ENCODE data around the gene RHOH.
A peak's percentile ranks its signal among the peaks of the same experiment; 100 is the strongest.

The RHOH gene

GRCh38 chr4:40232610-40233009 is 35.8 kb downstream of the RHOH start:
- no peak for DNase-seq (ENCODE audit: low read depth in 2 of 2, low spot score in 1 of 2)

- DNase-seq (ENCODE audit: low read depth in 2 of 2, low spot score in 1 of 2), result no peak
These were observed 36.4 kb downstream of the RHOH start for GRCh38 chr4:40233227-40233626.

DNA sequence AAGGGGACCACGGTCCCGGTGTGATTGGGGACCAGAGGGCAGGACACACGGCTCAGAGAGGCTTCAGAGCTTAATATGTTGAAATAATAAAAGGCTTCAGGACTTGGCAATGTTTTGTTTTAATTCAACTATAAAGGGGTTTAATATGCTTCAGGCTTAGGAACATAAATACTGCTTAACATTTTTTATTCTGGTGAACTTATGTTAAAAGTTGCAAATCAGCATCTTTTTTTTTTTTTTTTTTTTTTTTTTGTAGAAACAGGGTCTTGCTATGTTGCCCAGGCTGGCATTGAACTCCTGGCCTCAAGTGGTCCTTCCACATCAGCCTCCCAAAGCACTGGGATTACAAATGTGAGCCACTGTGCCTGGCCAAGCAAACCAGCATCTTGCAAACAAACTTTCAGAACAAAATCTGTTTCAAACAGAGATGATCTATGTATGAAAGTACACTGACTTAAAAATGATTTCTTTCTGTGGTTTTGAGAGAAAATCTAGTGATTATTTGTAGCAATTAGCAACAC is 37.7 kb downstream of the RHOH start:
- DNase-seq (ENCODE audit: low read depth in 2 of 2, low spot score in 1 of 2), result no peak

DNA sequence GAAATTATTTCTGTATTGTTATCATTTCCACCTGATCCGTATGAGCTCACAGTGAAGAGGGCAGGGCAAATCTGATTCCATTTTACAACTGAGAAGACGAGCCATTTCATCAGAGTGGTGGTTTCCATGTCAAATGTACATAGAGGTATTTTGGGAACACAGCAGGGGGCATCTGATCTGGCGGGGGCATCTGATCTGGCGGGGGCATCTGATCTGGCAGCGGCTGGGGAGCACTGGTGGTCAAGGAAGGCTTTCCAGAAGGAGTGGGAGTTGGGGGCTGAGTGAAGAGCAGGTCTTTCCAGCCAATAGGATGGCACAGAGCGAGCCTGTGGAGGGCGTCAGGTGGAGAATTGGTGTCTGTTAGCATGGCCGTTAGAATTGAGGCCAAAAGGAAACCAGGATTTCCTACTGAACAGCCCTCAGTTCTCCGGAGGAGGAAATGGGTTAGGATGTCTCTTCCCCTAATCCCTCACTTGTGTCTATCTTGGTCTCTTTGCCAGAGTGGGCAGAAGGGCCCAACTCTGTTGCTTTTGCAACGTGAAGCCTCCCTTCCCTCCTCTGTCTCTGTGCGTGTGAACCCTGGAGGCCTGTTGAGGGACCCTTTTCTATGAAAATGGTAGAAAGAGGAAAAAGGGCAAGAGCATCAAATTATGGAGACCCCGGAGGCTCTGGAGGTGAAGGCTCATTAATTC is 41.3 kb downstream of the RHOH start:
- no peak for DNase-seq (ENCODE audit: low read depth in 2 of 2, low spot score in 1 of 2)

GRCh38 chr4:40238700-40239548 is 42.1 kb downstream of the RHOH start:
- DNase-seq (ENCODE audit: low read depth in 2 of 2, low spot score in 1 of 2), result peak in 1 of 2 donors; percentile 64

- DNase-seq (ENCODE audit: low read depth in 2 of 2, low spot score in 1 of 2), result no peak
These were observed 43.3 kb downstream of the RHOH start for GRCh38 chr4:40240040-40240653.

DNA sequence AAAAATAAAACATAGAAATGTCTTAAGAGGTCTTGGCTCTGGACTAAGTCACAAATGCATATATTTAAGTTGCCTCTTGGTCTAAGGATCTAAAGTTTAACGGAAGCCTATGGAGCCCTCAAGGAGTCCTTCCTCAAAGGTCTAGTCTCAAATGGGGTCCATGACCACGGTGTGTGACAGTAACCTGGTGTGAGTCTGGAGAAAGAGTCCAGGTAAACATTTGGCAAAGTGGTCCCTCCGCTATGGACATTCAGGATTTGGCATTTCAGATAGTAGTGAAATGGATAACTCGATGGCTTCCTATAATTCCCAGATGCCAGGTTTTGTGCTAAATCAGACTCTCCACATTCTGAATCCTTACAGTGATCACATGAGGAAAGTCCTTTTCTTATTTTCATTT is 44.2 kb downstream of the RHOH start:
- DNase-seq (ENCODE audit: low read depth in 2 of 2, low spot score in 1 of 2), result no peak

DNA sequence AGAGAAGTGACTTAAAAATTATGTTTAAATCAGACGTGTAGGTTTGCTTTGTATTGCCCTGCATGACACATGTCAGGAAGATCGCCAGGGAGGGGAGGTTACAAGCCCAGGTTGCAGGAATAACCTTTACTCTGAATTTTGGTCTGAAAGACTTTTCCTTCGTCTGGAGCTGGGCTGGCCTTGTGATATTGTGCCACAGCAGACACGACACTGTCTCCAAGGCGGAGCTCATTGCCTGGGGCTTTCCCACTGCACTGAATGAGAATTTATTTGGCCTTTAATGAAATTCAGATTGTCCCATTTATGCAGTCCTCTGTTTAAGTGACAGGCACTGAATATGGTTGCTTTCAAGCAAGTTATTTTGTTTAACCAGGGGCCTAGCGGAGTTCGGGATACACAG is 45.1 kb downstream of the RHOH start:
- no peak for DNase-seq (ENCODE audit: low read depth in 2 of 2, low spot score in 1 of 2)

DNA sequence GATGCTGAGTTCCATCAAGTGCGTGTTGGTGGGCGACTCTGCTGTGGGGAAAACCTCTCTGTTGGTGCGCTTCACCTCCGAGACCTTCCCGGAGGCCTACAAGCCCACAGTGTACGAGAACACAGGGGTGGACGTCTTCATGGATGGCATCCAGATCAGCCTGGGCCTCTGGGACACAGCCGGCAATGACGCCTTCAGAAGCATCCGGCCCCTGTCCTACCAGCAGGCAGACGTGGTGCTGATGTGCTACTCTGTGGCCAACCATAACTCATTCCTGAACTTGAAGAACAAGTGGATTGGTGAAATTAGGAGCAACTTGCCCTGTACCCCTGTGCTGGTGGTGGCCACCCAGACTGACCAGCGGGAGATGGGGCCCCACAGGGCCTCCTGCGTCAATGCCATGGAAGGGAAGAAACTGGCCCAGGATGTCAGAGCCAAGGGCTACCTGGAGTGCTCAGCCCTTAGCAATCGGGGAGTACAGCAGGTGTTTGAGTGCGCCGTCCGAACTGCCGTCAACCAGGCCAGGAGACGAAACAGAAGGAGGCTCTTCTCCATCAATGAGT is 46.6 kb downstream of the RHOH start:
- no peak for DNase-seq (ENCODE audit: low read depth in 2 of 2, low spot score in 1 of 2)

DNA sequence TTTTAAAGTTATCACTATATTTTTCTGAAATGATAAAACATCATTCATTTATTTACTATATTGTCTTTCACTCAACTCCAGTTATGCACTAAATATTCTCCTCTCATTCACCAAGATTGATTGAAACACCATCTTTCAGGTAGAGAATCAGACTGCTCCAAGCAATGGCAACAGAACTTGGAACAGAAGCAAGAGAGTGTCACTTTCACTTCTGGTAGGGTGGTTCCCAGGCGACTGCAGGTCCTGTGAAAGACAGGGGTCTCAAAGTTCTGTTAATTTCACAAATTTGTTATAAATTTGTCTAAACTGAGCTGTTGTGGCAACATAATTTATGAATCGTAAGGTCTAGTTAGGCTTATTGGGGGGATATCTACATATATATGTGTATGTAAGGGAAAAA is 47.8 kb downstream of the RHOH start:
- no peak for DNase-seq (ENCODE audit: low read depth in 2 of 2, low spot score in 1 of 2)

- no peak for DNase-seq (ENCODE audit: low read depth in 2 of 2, low spot score in 1 of 2)
These were observed 48.7 kb downstream of the RHOH start for GRCh38 chr4:40245550-40245949.

- no peak for DNase-seq (ENCODE audit: low read depth in 2 of 2, low spot score in 1 of 2)
These were observed 49.4 kb downstream of the RHOH start for GRCh38 chr4:40246011-40246900.

DNA sequence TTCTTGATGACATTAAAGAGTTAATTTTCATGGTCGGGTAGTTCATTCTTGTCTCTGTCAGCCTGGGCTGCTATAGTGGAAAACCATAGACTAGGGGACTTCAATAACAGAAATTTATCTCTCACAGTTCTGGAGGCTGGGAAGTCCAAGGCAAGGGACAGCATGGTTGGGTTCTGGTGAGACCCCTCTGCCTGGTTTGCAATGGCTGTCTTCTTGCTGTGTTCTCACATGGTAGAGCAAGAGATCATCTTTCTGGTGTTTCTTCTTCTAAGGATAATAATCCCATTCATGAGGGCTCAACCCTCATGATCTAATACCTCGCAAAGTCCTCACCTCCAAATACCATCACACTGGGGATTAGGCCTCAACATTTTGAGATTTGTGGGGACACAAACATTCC is 50.1 kb downstream of the RHOH start:
- no peak for DNase-seq (ENCODE audit: low read depth in 2 of 2, low spot score in 1 of 2)

GRCh38 chr4:40247350-40247749 is 50.5 kb downstream of the RHOH start:
- DNase-seq (ENCODE audit: low read depth in 2 of 2, low spot score in 1 of 2), result peak in 1 of 2 donors; percentile 43

DNA sequence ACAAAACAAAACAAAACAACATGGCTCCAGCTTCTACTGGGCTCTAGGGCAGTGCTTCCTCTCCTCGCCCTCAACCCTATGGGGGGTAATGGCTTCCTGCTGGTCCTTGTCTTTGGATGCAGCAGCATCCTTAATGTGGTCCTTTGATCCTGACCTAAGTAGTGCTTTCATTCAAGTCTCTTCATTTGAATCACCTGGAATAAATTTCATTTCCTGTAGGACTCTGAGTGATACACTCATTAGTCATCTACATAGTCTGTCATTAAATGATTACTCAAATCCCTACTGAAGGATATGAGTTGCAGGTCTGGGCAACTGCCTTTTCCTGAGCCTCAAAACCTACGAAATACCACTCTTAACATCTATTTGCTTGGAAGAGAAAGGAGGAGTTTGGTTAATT is 54.5 kb downstream of the RHOH start:
- no peak for DNase-seq (ENCODE audit: low read depth in 2 of 2, low spot score in 1 of 2)

DNA sequence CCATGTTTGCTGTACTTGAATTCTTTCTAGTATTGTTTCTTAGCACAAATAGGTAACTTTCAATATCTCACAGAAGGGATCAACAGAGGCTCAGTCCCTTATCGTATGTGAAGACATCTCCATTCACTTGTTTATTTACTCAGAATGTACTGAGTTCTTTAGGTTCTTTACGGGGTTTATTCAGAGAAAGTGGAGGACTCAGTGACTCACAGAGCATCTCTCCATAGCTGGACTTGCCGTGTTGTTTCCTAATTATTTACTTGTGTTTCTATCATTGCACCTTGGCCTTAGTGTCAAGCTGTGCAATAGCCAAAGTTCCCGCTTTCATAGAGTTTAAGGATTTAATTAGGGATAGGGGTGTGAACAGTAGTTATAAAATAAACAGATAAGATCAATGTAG is 57.1 kb downstream of the RHOH start:
- no peak for DNase-seq (ENCODE audit: low read depth in 2 of 2, low spot score in 1 of 2)

GRCh38 chr4:40254608-40255392 is 58.0 kb downstream of the RHOH start:
- no peak for DNase-seq (ENCODE audit: low read depth in 2 of 2, low spot score in 1 of 2)

DNA sequence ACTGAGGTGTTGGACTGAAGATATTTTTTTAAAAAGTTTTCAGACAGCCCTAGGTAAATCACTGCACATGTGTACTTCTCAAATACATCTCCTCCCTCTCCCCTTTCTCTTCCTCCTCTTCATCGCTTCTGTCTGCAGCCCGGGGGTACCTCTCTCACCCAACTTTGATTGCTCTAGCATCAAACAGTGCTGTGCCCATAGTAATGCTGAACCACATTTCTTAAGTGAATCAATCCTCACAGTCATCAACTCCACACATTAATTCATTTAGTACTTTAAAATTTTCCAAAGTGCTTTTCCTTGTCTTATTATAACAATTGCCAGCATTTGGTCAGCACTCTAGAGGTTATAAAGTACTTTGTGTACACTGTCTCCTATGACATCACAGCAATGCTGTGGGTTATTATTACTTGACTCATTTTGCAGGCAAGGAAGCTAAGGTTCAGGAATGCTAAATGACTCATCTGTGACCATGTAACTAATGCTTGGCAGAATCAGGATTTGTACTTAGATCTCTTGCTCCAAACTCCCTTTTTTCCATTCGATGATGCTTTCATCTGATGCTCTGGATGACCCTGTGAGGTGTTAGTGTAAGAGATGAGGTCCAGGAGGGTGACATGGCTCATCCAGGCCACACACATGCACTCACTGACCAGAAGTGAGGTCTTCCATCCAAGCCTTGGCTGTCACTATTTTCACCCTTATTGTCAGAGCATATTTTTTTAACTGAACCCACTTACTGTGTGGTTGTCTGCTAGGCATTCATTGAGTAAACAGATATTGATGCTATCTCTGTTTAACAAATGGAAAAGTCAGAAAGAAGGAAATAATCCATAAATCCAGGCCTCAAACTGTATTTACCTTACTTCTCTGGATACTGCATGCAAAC is 58.8 kb downstream of the RHOH start:
- no peak for DNase-seq (ENCODE audit: low read depth in 2 of 2, low spot score in 1 of 2)

DNA sequence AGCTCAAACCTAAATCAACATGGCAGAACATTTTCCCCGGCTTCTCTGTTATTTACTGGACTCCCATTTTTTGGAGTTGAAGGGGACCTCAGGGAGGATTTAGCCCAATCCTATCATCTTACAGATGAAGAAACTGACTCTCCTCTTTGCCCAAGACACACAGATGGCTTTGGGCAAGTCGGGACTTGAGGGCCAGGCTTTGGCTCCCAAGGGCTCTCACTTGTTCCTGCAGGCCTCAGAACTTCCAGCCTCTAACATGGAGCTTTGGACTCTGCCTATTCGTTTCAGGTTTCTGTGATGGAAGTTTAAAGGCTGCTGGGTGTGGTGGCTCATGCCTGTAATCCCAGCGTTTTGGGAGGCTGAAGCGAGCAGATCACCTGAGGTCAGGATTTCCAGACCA is 59.5 kb downstream of the RHOH start:
- DNase-seq (ENCODE audit: low read depth in 2 of 2, low spot score in 1 of 2), result no peak

Measured in stimulated activated CD8-positive, alpha-beta memory T cell treated with anti-CD3 and anti-CD28 coated beads, Interleukin-4, amount 100 ng/mL, for 1 hour (primary cell).